Measurements from ENCODE around the gene ANKRD13B. TPM values are rescaled to one million over a fixed set of nuclear protein-coding genes. Genes with fewer than 3 reads are reported as not detected.

ANKRD13B gene
- total RNA-seq, 1 experiment from 2014 or later = 17.9 TPM

DNA sequence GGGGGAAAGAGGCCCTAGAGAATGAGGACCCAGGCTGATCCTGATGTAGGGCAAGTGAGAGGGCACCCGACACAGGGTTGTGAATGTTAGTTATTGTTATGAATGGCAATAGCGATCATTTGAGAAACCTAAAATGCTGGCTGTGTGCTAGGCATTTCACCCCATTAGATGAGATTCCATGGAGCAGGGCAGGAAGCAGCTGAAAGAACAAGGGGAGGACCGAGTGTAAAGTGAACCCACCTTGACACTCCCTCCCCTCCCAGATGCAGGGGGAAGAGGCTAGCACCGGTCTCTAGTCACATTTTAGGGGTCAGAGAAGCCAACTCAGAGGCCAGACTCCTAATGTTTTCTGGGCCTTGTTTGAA, 30.3 kb downstream of the ANKRD13B start:
- ChIA-PET CTCF (interaction anchor here (0.8 to 1.1 kb wide), 3 partner anchors 15 to 371 kb away, joined by 3 to 5 read pairs (median 3); no protein-coding TSS in a partner anchor), POLR2A (interaction anchor here (0.6 to 1.4 kb wide), 2 partner anchors 41 to 99 kb away, joined by 3 to 5 read pairs; no protein-coding TSS in a partner anchor)
- H3K27ac Mint-ChIP-seq (ENCODE audit: low read depth, unreplicated experiment) = peak overlapping the region; percentile 39
- peaks cover 14% of the 10 kb centered on the region for H3K36me3 Mint-ChIP-seq (ENCODE audit: insufficient read depth, unreplicated experiment)
- TF ChIP-seq, protein P1, sequence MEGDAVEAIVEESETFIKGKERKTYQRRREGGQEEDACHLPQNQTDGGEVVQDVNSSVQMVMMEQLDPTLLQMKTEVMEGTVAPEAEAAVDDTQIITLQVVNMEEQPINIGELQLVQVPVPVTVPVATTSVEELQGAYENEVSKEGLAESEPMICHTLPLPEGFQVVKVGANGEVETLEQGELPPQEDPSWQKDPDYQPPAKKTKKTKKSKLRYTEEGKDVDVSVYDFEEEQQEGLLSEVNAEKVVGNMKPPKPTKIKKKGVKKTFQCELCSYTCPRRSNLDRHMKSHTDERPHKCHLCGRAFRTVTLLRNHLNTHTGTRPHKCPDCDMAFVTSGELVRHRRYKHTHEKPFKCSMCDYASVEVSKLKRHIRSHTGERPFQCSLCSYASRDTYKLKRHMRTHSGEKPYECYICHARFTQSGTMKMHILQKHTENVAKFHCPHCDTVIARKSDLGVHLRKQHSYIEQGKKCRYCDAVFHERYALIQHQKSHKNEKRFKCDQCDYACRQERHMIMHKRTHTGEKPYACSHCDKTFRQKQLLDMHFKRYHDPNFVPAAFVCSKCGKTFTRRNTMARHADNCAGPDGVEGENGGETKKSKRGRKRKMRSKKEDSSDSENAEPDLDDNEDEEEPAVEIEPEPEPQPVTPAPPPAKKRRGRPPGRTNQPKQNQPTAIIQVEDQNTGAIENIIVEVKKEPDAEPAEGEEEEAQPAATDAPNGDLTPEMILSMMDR (IDR thresholded peaks at IDR 0.05; ENCODE audit: unreplicated experiment) = no peak
- no peaks in the 10 kb centered on the region for H3K27me3 Mint-ChIP-seq (ENCODE audit: insufficient read depth, unreplicated experiment)
- no peak overlapping the region for H3K4me3 Mint-ChIP-seq (ENCODE audit: unreplicated experiment)
- no peaks in the 10 kb centered on the region for H3K9me3 Mint-ChIP-seq (ENCODE audit: unreplicated experiment)
- intact Hi-C loops (cut with micrococcal nuclease) = no loop called here
- H3K4me1 Mint-ChIP-seq (ENCODE audit: insufficient read depth, unreplicated experiment) = peaks cover 49% of the 10 kb centered on the region
- no TSS peak for BruUV-seq (replicated peaks)
- no peak for DNase-seq (ENCODE audit: unreplicated experiment)

GRCh38 chr17:29624586-29624985, 31.7 kb downstream of the ANKRD13B start:
- H3K4me1 Mint-ChIP-seq (ENCODE audit: insufficient read depth, unreplicated experiment) = peaks cover 45% of the 10 kb centered on the region
- TF ChIP-seq, protein P1 (IDR thresholded peaks at IDR 0.05; ENCODE audit: unreplicated experiment) = no peak
- ChIA-PET CTCF (interaction anchor here (0.5 to 1.9 kb wide), 5 partner anchors 43 to 380 kb away, joined by 3 to 9 read pairs (median 4); no protein-coding TSS in a partner anchor), POLR2A (interaction anchor here (1.4 to 1.9 kb wide), 2 partner anchors 10 to 14 kb away, joined by 5 to 16 read pairs; no protein-coding TSS in a partner anchor)
- peaks cover 14% of the 10 kb centered on the region for H3K36me3 Mint-ChIP-seq (ENCODE audit: insufficient read depth, unreplicated experiment)
- H3K9me3 Mint-ChIP-seq (ENCODE audit: unreplicated experiment) = no peaks in the 10 kb centered on the region
- no peak overlapping the region for H3K4me3 Mint-ChIP-seq (ENCODE audit: unreplicated experiment)
- no peak for DNase-seq (ENCODE audit: unreplicated experiment)
- intact Hi-C loops (cut with micrococcal nuclease) = no loop called here
- H3K27me3 Mint-ChIP-seq (ENCODE audit: insufficient read depth, unreplicated experiment) = no peaks in the 10 kb centered on the region
- H3K27ac Mint-ChIP-seq (ENCODE audit: low read depth, unreplicated experiment) = no peak overlapping the region
- BruUV-seq (replicated peaks) = no TSS peak

- intact Hi-C loops (cut with micrococcal nuclease) = no loop called here
- no peak overlapping the region for H3K4me3 Mint-ChIP-seq (ENCODE audit: unreplicated experiment)
- ChIA-PET CTCF (interaction anchor here (0.5 to 2.5 kb wide), 10 partner anchors 14 to 1440 kb away, joined by 3 to 11 read pairs (median 3); no protein-coding TSS in a partner anchor), POLR2A (interaction anchor here (0.6 to 1.9 kb wide), 4 partner anchors 9 to 394 kb away, joined by 3 to 16 read pairs (median 6); no protein-coding TSS in a partner anchor)
- H3K4me1 Mint-ChIP-seq (ENCODE audit: insufficient read depth, unreplicated experiment) = peaks cover 39% of the 10 kb centered on the region
- no peak overlapping the region for H3K27ac Mint-ChIP-seq (ENCODE audit: low read depth, unreplicated experiment)
- no peaks in the 10 kb centered on the region for H3K9me3 Mint-ChIP-seq (ENCODE audit: unreplicated experiment)
- TF ChIP-seq, protein P1 (IDR thresholded peaks at IDR 0.05; ENCODE audit: unreplicated experiment) = no peak
- H3K36me3 Mint-ChIP-seq (ENCODE audit: insufficient read depth, unreplicated experiment) = peaks cover 17% of the 10 kb centered on the region
- H3K27me3 Mint-ChIP-seq (ENCODE audit: insufficient read depth, unreplicated experiment) = no peaks in the 10 kb centered on the region
- no TSS peak for BruUV-seq (replicated peaks)
- DNase-seq (ENCODE audit: unreplicated experiment) = peak; percentile 20
These were observed 32.3 kb downstream of the ANKRD13B start for GRCh38 chr17:29625037-29625750.

DNA sequence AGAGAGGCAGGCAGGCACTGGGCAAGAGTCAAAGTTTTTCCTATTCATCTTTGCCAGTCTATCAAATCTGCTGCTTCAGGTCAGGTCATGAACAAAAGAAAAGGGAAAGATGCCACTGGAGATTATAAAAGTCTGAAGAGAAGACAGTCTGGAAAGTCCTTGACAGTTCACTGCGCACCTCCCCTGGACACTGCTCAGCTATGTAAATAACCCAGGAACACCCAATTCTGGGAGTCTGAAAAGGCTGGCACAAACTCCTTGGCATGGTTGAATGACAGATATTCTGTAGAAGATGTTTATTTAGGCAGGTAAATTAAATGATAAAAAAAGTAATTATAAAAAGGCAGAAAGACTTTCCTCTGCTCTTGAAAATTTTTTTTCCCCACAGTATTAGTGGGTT, 35.0 kb downstream of the ANKRD13B start:
- CTCF ChIA-PET = interaction anchor here (1.4 kb wide), 1 partner anchor 10 kb away, joined by 4 read pairs; no protein-coding TSS in a partner anchor
- intact Hi-C loops (cut with micrococcal nuclease) = no loop called here
- H3K4me3 Mint-ChIP-seq (ENCODE audit: unreplicated experiment) = no peak overlapping the region
- H3K27me3 Mint-ChIP-seq (ENCODE audit: insufficient read depth, unreplicated experiment) = no peaks in the 10 kb centered on the region
- no peak for DNase-seq (ENCODE audit: unreplicated experiment)
- H3K36me3 Mint-ChIP-seq (ENCODE audit: insufficient read depth, unreplicated experiment) = peaks cover 38% of the 10 kb centered on the region
- H3K27ac Mint-ChIP-seq (ENCODE audit: low read depth, unreplicated experiment) = no peak overlapping the region
- no peaks in the 10 kb centered on the region for H3K9me3 Mint-ChIP-seq (ENCODE audit: unreplicated experiment)
- TF ChIP-seq, protein P1 (IDR thresholded peaks at IDR 0.05; ENCODE audit: unreplicated experiment) = no peak
- BruUV-seq (replicated peaks) = no TSS peak
- POLR2A ChIA-PET = interaction anchor here (2.2 kb wide), 1 partner anchor 11 kb away, joined by 7 read pairs; no protein-coding TSS in a partner anchor
- H3K4me1 Mint-ChIP-seq (ENCODE audit: insufficient read depth, unreplicated experiment) = peaks cover 23% of the 10 kb centered on the region

Measured in MCF 10A (cell line).